Karpas-422 (cell line): ENCODE results near the gene LEKR1. TPM values are rescaled to one million over a fixed set of nuclear protein-coding genes. Genes with fewer than 3 reads are reported as not detected.
"Not testable (repeated sequence)": the region's sequence is repeated elsewhere in the genome, so short reads cannot be mapped to it uniquely, and the experiment has no call there.

ENCODE experiments used
- DNase-seq: peaks from one replicate; pipeline ENCODE4 v3.0.0-alpha.2; 2015
- H2AFZ ChIP-seq: fragments of 200-600 bp; sonication (generic); 2 replicates; pipeline ENCODE4 v1.6.1; 2014; ENCODE audit warnings: antibody characterized with exemption, low read length, mixed read lengths
- H3K27ac ChIP-seq: fragments of 200-600 bp; sonication (generic); 2 replicates; pipeline ENCODE4 v1.5.1; 2014; ENCODE audit warnings: mild to moderate bottlenecking, low read length, moderate library complexity
- H3K27me3 ChIP-seq: fragments of 200-600 bp; sonication (generic); 2 replicates; pipeline ENCODE4 v1.6.1; 2014; ENCODE audit warnings: low read length, mixed read lengths
- H3K36me3 ChIP-seq: fragments of 200-600 bp; sonication (generic); 2 replicates; pipeline ENCODE4 v1.6.1; 2014; ENCODE audit warnings: low read length, mixed read lengths; ENCODE audit not compliant: insufficient read depth
- H3K4me1 ChIP-seq: fragments of 200-600 bp; sonication (generic); 2 replicates; pipeline ENCODE4 v1.6.1; 2014; ENCODE audit warnings: mild to moderate bottlenecking, low read length, mixed read lengths
- H3K4me2 ChIP-seq: fragments of 200-600 bp; sonication (generic); 2 replicates; pipeline ENCODE4 v1.6.1; 2014; ENCODE audit warnings: low read length, low read depth, mild to moderate bottlenecking; ENCODE audit not compliant: poor library complexity, severe bottlenecking
- H3K4me3 ChIP-seq: fragments of 200-600 bp; sonication (generic); 2 replicates; pipeline ENCODE4 v1.5.1; 2014; ENCODE audit warnings: mild to moderate bottlenecking, antibody characterized with exemption, low read length, mixed read lengths
- H3K79me2 ChIP-seq: fragments of 200-600 bp; sonication (generic); 2 replicates; pipeline ENCODE4 v1.6.1; 2014; ENCODE audit warnings: mild to moderate bottlenecking, low read length, mixed read lengths
- H3K9ac ChIP-seq: fragments of 200-600 bp; sonication (generic); 2 replicates; pipeline ENCODE4 v1.6.0; 2014; ENCODE audit warnings: low read length
- H3K9me2 ChIP-seq: fragments of 200-600 bp; sonication (generic), shearing (Covaris generic); replicated peaks from 2 replicates; pipeline ENCODE4 v1.6.0; 2014; ENCODE audit warnings: mild to moderate bottlenecking, low read length, moderate library complexity; ENCODE audit not compliant: insufficient read depth
- H3K9me3 ChIP-seq: fragments of 300-700, 200-600 bp; sonication (generic); 2 replicates; pipeline ENCODE4 v1.6.1; 2014; ENCODE audit warnings: low read length, mixed read lengths
- H4K20me1 ChIP-seq: fragments of 200-600 bp; sonication (generic); 2 replicates; pipeline ENCODE4 v1.6.1; 2014; ENCODE audit warnings: mild to moderate bottlenecking, antibody characterized with exemption, low read length, low read depth; ENCODE audit not compliant: insufficient read depth
- total RNA-seq: library from RNA; depleted of rRNA; stranded (reverse); fragments of >200 nt; shearing (Covaris generic); gene quantifications from 2 replicates; pipeline ENCODE4 v1.2.3, GENCODE V29; 2014; ENCODE audit warnings: low replicate concordance

Gene LEKR1
- total RNA-seq, 1 experiment from 2014 or later, result 6.4 TPM

- H3K36me3 ChIP-seq, result no peaks in the 10 kb centered on the region
- no peak overlapping the region for H2AFZ ChIP-seq
- DNase-seq, result no peak
- H3K4me2 ChIP-seq, result no peak overlapping the region
- no peaks in the 10 kb centered on the region for H3K9me2 ChIP-seq
- no peaks in the 10 kb centered on the region for H3K27me3 ChIP-seq
- no peaks in the 10 kb centered on the region for H4K20me1 ChIP-seq
- H3K79me2 ChIP-seq, result no peaks in the 10 kb centered on the region
- no peak overlapping the region for H3K9ac ChIP-seq
- H3K27ac ChIP-seq, result no peak overlapping the region
- H3K4me3 ChIP-seq, result no peak overlapping the region
- H3K9me3 ChIP-seq, result no peaks in the 10 kb centered on the region
- H3K4me1 ChIP-seq, result no peaks in the 10 kb centered on the region
Measured at GRCh38 chr3:156939315-156939714, 113.2 kb downstream of the LEKR1 start.

GRCh38 chr3:156941311-156941710 is 115.2 kb downstream of the LEKR1 start:
- H3K4me2 ChIP-seq, result no peak overlapping the region
- H4K20me1 ChIP-seq, result no peaks in the 10 kb centered on the region
- H3K27ac ChIP-seq, result no peak overlapping the region
- H2AFZ ChIP-seq, result no peak overlapping the region
- no peak overlapping the region for H3K4me3 ChIP-seq
- H3K9me2 ChIP-seq, result no peaks in the 10 kb centered on the region
- H3K27me3 ChIP-seq, result no peaks in the 10 kb centered on the region
- DNase-seq, result no peak
- H3K9me3 ChIP-seq, result no peaks in the 10 kb centered on the region
- H3K4me1 ChIP-seq, result no peaks in the 10 kb centered on the region
- H3K9ac ChIP-seq, result no peak overlapping the region
- H3K36me3 ChIP-seq, result no peaks in the 10 kb centered on the region
- H3K79me2 ChIP-seq, result no peaks in the 10 kb centered on the region

- peak overlapping the region; percentile 35 for H3K4me2 ChIP-seq
- H3K9ac ChIP-seq, result no peak overlapping the region
- H3K79me2 ChIP-seq, result no peaks in the 10 kb centered on the region
- H3K27me3 ChIP-seq, result no peaks in the 10 kb centered on the region; the same call in 1 of the 2 replicates
- no peaks in the 10 kb centered on the region for H3K36me3 ChIP-seq
- H3K4me1 ChIP-seq, result peaks cover 23% of the 10 kb centered on the region
- H4K20me1 ChIP-seq, result no peaks in the 10 kb centered on the region
- no peaks in the 10 kb centered on the region for H3K9me3 ChIP-seq
- H2AFZ ChIP-seq, result no peak overlapping the region
- peak; percentile 44 for DNase-seq
- no peaks in the 10 kb centered on the region for H3K9me2 ChIP-seq
- no peak overlapping the region for H3K4me3 ChIP-seq
- no peak overlapping the region for H3K27ac ChIP-seq
Measured at GRCh38 chr3:156948402-156949210, 122.5 kb downstream of the LEKR1 start.

- H3K9me3 ChIP-seq, result no peaks in the 10 kb centered on the region
- no peaks in the 10 kb centered on the region for H3K79me2 ChIP-seq
- no peaks in the 10 kb centered on the region for H3K36me3 ChIP-seq
- no peaks in the 10 kb centered on the region for H4K20me1 ChIP-seq
- H3K4me1 ChIP-seq, result peaks cover 23% of the 10 kb centered on the region
- no peak for DNase-seq
- H3K9ac ChIP-seq, result no peak overlapping the region
- no peaks in the 10 kb centered on the region; the same call in 1 of the 2 replicates for H3K27me3 ChIP-seq
- H2AFZ ChIP-seq, result no peak overlapping the region
- no peak overlapping the region for H3K4me2 ChIP-seq
- no peak overlapping the region for H3K27ac ChIP-seq
- H3K4me3 ChIP-seq, result no peak overlapping the region
- no peaks in the 10 kb centered on the region for H3K9me2 ChIP-seq
Measured at GRCh38 chr3:156952011-156952410, 125.9 kb downstream of the LEKR1 start.

- H3K27me3 ChIP-seq, result no peaks in the 10 kb centered on the region
- no peak overlapping the region for H3K9ac ChIP-seq
- no peaks in the 10 kb centered on the region for H3K36me3 ChIP-seq
- DNase-seq, result no peak
- no peaks in the 10 kb centered on the region for H3K9me3 ChIP-seq
- no peaks in the 10 kb centered on the region for H3K4me1 ChIP-seq
- no peak overlapping the region for H2AFZ ChIP-seq
- no peaks in the 10 kb centered on the region for H3K9me2 ChIP-seq
- H3K4me3 ChIP-seq, result no peak overlapping the region
- no peak overlapping the region for H3K27ac ChIP-seq
- H4K20me1 ChIP-seq, result no peaks in the 10 kb centered on the region
- no peak overlapping the region for H3K4me2 ChIP-seq
- H3K79me2 ChIP-seq, result no peaks in the 10 kb centered on the region
Measured at GRCh38 chr3:156957715-156958114, 131.6 kb downstream of the LEKR1 start.

- no peaks in the 10 kb centered on the region for H3K79me2 ChIP-seq
- no peaks in the 10 kb centered on the region for H3K4me1 ChIP-seq
- no peak overlapping the region for H3K9ac ChIP-seq
- DNase-seq, result no peak
- H3K9me2 ChIP-seq, result no peaks in the 10 kb centered on the region
- H3K36me3 ChIP-seq, result no peaks in the 10 kb centered on the region
- no peaks in the 10 kb centered on the region for H3K9me3 ChIP-seq
- no peak overlapping the region for H2AFZ ChIP-seq
- no peak overlapping the region for H3K4me3 ChIP-seq
- H3K27me3 ChIP-seq, result no peaks in the 10 kb centered on the region
- no peak overlapping the region for H3K4me2 ChIP-seq
- no peaks in the 10 kb centered on the region for H4K20me1 ChIP-seq
- H3K27ac ChIP-seq, result no peak overlapping the region
Measured at GRCh38 chr3:156963096-156963495, 136.9 kb downstream of the LEKR1 start.

- H3K9ac ChIP-seq, result no peak overlapping the region
- DNase-seq, result no peak
- no peaks in the 10 kb centered on the region for H3K9me2 ChIP-seq
- H3K79me2 ChIP-seq, result no peaks in the 10 kb centered on the region
- no peaks in the 10 kb centered on the region for H3K36me3 ChIP-seq
- H3K27ac ChIP-seq, result no peak overlapping the region
- H3K27me3 ChIP-seq, result no peaks in the 10 kb centered on the region
- H2AFZ ChIP-seq, result no peak overlapping the region
- no peaks in the 10 kb centered on the region for H4K20me1 ChIP-seq
- no peak overlapping the region for H3K4me2 ChIP-seq
- no peaks in the 10 kb centered on the region for H3K4me1 ChIP-seq
- no peaks in the 10 kb centered on the region for H3K9me3 ChIP-seq
- no peak overlapping the region for H3K4me3 ChIP-seq
Measured at GRCh38 chr3:156964577-156964976, 138.4 kb downstream of the LEKR1 start.

GRCh38 chr3:156966349-156966748 is 140.2 kb downstream of the LEKR1 start:
- not testable (repeated sequence) for H3K27me3 ChIP-seq, H3K9ac ChIP-seq, H3K79me2 ChIP-seq, H3K9me3 ChIP-seq, H3K4me3 ChIP-seq, H3K4me2 ChIP-seq, H3K4me1 ChIP-seq, H3K9me2 ChIP-seq, H4K20me1 ChIP-seq, H2AFZ ChIP-seq, DNase-seq, H3K27ac ChIP-seq, H3K36me3 ChIP-seq
